ENCODE data around the gene CYP2F1. TPM values are rescaled to one million over a fixed set of nuclear protein-coding genes. Genes with fewer than 3 reads are reported as not detected.
"Not testable (repeated sequence)": the region's sequence is repeated elsewhere in the genome, so short reads cannot be mapped to it uniquely, and the experiment has no call there.

Gene CYP2F1
- total RNA-seq, 2 donors from 2014 or later, result not detected

DNA sequence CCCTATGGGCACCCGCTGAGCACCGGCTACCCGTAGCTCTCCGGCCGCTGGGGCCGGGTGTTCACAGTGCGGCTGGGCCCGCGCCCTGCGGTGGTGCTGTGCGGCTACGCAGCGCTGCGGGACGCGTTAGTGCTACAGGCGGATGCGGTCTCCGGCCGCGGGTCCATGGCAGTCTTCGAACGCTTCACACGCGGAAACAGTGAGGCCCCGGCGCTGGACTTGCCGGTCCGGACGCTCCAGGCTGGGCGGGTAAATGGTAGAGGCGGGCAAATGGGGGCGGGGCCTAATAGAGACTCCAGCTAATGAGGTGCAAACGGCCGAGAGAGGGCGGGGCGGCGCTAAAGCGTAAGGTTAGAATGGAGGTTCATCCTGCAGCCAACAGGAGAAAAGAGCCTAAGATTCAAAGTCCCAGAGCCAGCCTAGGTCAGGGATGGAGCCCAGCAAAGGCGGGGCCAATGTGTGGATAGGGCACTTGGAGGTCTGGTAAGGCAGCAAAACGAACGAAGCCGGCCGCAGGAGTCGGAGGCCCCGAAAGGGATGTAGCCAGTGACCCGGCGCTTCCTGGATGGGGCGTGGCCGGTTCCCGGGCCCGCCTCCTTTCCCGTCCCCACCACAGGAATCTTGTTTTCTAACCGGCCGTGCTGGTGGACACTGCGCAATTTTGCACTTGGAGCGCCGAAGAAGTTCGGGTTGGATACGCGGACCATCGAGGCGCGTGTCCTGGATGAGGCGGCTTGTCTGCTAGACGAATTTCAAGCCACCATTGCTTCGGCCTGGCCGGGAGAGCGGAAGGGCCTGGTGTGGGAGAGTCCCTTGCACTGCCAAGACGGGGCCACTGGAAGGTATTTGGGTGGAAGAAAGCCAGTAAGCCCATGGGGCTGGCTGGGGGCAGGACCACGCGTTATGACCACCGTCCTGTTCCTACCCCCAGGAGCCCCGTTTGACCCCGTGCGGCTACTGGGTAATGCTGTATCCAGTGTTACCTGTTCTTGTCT is 21.5 kb downstream of the CYP2F1 start:
- intact Hi-C loops (cut with DNase I); H3K27me3 ChIP-seq; H3K4me1 ChIP-seq; H3K9me3 ChIP-seq; H3K36me3 ChIP-seq (replicated peaks in 1 of 2; ENCODE audit: insufficient read depth in 1 of 2, low read depth in 2 of 2): not testable (repeated sequence)
- ATAC-seq, result peak; percentile 94
- TF ChIP-seq, protein P1, sequence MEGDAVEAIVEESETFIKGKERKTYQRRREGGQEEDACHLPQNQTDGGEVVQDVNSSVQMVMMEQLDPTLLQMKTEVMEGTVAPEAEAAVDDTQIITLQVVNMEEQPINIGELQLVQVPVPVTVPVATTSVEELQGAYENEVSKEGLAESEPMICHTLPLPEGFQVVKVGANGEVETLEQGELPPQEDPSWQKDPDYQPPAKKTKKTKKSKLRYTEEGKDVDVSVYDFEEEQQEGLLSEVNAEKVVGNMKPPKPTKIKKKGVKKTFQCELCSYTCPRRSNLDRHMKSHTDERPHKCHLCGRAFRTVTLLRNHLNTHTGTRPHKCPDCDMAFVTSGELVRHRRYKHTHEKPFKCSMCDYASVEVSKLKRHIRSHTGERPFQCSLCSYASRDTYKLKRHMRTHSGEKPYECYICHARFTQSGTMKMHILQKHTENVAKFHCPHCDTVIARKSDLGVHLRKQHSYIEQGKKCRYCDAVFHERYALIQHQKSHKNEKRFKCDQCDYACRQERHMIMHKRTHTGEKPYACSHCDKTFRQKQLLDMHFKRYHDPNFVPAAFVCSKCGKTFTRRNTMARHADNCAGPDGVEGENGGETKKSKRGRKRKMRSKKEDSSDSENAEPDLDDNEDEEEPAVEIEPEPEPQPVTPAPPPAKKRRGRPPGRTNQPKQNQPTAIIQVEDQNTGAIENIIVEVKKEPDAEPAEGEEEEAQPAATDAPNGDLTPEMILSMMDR (IDR thresholded peaks at IDR 0.05), result peak in 1 of 7 experiments; percentile 13
- 7 to 9% methylated on average over 22 to 69 of the region's 76 CpGs for WGBS, 2 donors
- Histone ChIP-seq H3K4me3 (peak overlapping the region in 1 of 2 donors; percentile 20), H3K27ac (peak overlapping the region in 2 of 4 donors; percentile 36 to 65)
- peak; percentile 37 to 73 (median 48) for DNase-seq

DNA sequence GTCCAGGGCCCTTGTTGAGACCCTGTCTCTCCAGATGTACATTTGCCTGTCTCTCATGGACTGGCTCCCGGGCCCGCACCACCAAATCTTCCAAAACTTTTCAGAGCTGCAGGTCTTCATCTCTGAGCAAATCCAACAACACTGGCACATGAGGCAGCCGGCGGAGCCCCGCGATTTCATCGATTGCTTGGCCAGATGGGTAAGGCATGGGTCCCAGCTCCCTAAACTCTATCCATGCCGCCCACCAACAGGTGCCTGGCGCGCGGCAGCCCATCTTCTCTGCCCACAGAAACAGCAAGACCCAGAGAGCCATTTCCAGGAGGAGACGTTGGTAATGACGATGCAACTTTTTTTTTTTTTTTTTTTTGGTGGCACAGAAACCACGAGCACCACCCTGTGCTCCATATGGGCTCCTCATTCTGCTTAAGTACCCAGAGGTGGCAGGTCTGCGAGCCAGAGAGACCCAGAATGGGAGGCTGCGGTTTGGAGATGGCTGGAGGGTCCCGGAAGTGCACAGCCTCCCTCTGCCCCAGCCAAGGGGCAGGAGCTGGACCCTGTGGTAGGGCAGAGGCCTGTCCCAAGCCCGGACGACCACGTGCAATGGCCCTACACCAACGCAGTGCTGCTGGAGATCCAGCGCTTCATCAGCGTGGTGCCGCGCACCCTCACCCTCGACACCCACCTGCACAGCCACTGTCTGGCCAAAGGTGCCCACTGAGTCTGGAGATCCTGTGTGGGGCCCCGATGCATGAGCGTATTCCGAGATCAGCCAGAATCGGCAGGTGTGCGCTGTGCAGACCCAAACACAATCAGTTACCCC is 22.6 kb downstream of the CYP2F1 start:
- intact Hi-C loops (cut with DNase I), result no loop called here

GRCh38 chr19:41144403-41144802 is 30.2 kb downstream of the CYP2F1 start:
- no peak for TF ChIP-seq POLR2A (IDR thresholded peaks at IDR 0.05)
- TF ChIP-seq, protein P1 (IDR thresholded peaks at IDR 0.05), result peak; percentile 56 to 92 (median 81)
- no peaks in the 10 kb centered on the region for H3K4me1 ChIP-seq
- intact Hi-C loops (cut with DNase I), result no loop called here
- 19 to 22% methylated on average over 7 of the region's 7 CpGs for WGBS, 2 donors
- ATAC-seq, result peak; percentile 65
- H3K27me3 ChIP-seq, result no peaks in the 10 kb centered on the region
- DNase-seq, result peak; percentile 81 to 86 (median 84)
- no peak overlapping the region for H3K4me3 ChIP-seq
- H3K27ac ChIP-seq, result no peak overlapping the region
- H3K9me3 ChIP-seq, result no peaks in the 10 kb centered on the region
- H3K36me3 ChIP-seq (replicated peaks in 1 of 2; ENCODE audit: insufficient read depth in 1 of 2, low read depth in 2 of 2), result no peaks in the 10 kb centered on the region

More for the DNA sequence above, 22.6 kb downstream of the CYP2F1 start:
- Histone ChIP-seq H3K9me3 (no peaks in the 10 kb centered on the region), H3K36me3 (replicated peaks in 1 of 2; ENCODE audit: insufficient read depth in 1 of 2, low read depth in 2 of 2) (no peaks in the 10 kb centered on the region), H3K4me3 (no peak overlapping the region), H3K27me3 (no peaks in the 10 kb centered on the region), H3K4me1 (peaks cover 8% of the 10 kb centered on the region), H3K27ac (no peak overlapping the region)
- ATAC-seq (no peak), DNase-seq (no peak)
- no peak for TF ChIP-seq POLR2A (IDR thresholded peaks at IDR 0.05)
- TF ChIP-seq, protein P1 (IDR thresholded peaks at IDR 0.05), result no peak
- WGBS, 2 donors, result 90 to 91% methylated on average over 21 to 27 of the region's 31 CpGs

- H3K4me1 ChIP-seq, result no peaks in the 10 kb centered on the region
- H3K4me3 ChIP-seq, result no peak overlapping the region
- DNase-seq (no peak), ATAC-seq (no peak)
- H3K9me3 ChIP-seq, result no peaks in the 10 kb centered on the region
- TF ChIP-seq POLR2A (IDR thresholded peaks at IDR 0.05), result no peak
- TF ChIP-seq, protein P1 (IDR thresholded peaks at IDR 0.05), result no peak
- intact Hi-C loops (cut with DNase I), result loop anchor here (5.0 kb wide), 1 partner anchor 488 kb away; no protein-coding TSS in a partner anchor
- no peak overlapping the region for H3K27ac ChIP-seq
- WGBS, 2 donors, result 76 to 80% methylated on average over 2 of the region's 2 CpGs
- H3K27me3 ChIP-seq, result no peaks in the 10 kb centered on the region
- H3K36me3 ChIP-seq (replicated peaks in 1 of 2; ENCODE audit: insufficient read depth in 1 of 2, low read depth in 2 of 2), result no peaks in the 10 kb centered on the region
Observed at GRCh38 chr19:41149831-41150230, 35.6 kb downstream of the CYP2F1 start.

GRCh38 chr19:41150986-41151385 is 36.8 kb downstream of the CYP2F1 start:
- H3K9me3 ChIP-seq; intact Hi-C loops (cut with DNase I); H3K4me1 ChIP-seq; DNase-seq; H3K36me3 ChIP-seq (replicated peaks in 1 of 2; ENCODE audit: insufficient read depth in 1 of 2, low read depth in 2 of 2); H3K27ac ChIP-seq; ATAC-seq; H3K4me3 ChIP-seq; H3K27me3 ChIP-seq: not testable (repeated sequence)
- 79 to 80% methylated on average over 7 of the region's 7 CpGs for WGBS, 2 donors

Data from body of pancreas (tissue), 4 donors.